HG02571 (cell line): ENCODE data around the gene GPNMB.
A peak's percentile ranks its signal among the peaks of the same experiment; 100 is the strongest.

Experiments
- ATAC-seq: cut with Tn5 transposase; IDR thresholded peaks from one replicate; pipeline ENCODE4 v1.9.1; 2021; ENCODE audit warnings: mild to moderate bottlenecking, moderate library complexity; ENCODE audit not compliant: unreplicated experiment

The GPNMB gene

GRCh38 chr7:23228412-23228811 is 18.2 kb upstream of the GPNMB start:
- no peak for ATAC-seq

GRCh38 chr7:23230641-23231101 is 15.9 kb upstream of the GPNMB start:
- ATAC-seq = no peak

DNA sequence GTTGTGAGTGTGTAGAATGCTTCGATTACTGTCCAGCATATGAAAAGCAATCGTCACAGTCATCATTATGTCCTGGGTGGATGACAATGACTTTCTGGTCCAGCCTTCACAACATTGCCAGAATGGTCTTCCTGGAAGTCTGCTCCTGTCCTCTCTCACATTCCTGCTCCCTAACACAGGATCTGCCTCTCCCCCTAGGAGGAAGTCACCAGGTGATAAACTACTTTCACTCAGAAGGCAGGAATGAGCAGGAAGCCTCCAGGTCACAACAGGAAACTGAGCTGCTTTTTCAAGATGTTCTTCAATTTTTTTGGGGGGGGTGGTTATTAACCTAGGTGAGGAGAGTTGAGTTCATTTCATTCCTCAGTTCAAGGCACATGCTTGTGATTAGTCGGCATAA is 13.6 kb upstream of the GPNMB start:
- no peak for ATAC-seq

DNA sequence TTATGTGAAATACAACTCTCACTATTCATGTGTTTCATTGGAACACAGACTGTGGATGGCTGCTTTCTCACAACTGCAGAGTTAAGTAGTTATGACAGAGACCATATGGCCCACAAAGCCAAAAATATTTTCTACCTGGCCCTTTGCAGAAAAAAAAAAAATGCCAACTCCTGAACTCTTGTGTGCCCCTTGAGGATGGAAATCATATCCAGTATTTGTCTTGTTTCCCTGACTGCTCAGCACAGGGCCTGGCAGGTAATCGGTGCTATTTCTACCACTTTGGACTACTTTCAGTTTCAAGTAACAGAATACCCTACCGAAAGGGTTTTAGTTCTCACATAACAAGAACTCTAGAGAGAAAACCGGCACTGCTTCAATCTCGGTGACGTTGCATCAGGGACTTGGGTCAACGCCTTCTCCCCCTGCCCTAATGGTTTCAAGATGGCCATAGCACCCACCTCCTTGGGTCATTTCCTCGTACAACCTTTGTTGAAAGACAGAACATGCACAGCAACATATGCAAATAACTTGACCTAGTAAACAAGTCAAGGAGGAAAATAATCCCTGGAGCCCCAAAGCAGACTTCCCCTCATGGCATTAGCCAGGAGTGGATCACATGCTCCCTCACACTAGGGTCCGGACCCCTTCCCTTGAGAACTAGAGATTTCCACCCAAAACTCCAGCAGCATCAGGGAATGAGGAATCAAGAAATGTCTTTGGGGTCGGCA is 11.8 kb upstream of the GPNMB start:
- ATAC-seq = peak; percentile 98

DNA sequence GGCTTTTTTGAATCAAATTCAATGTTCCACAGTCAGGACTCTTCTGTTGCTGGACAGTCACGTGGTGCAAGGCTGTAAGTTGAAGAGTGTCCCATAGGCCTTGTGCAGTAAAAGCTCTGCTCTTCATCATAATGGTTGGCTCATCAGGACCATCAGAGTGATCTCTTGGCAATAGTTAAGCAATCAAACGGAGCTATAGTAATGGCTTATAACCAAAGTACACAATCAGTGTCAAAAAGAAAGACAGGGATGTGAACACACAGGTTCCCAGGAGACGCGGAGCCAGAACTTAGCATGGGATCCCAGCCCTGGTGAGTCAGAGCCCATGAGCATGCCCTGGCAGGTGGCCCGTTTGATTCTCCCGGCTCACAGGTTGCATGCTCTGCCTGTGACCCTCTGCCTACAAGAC is 10.8 kb upstream of the GPNMB start:
- ATAC-seq = no peak

DNA sequence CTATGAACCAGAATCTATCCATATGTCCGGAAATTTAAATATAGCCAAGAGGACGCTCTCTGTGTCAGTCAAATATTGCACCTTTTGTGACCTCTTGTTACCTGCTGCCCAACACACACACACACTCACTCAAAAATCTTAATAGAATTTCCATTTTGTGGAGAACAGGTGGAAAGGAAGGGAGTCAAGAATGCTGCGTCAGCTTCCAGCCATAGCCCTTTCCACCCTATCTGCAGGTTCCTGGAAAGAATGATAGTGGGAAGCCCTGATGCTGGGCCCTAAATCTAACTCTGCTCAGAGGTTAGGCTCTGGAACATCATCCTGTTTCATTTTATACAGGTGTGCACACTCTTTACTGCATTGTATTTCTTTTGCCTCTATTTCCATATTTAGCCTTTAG is 9.6 kb upstream of the GPNMB start:
- no peak for ATAC-seq

DNA sequence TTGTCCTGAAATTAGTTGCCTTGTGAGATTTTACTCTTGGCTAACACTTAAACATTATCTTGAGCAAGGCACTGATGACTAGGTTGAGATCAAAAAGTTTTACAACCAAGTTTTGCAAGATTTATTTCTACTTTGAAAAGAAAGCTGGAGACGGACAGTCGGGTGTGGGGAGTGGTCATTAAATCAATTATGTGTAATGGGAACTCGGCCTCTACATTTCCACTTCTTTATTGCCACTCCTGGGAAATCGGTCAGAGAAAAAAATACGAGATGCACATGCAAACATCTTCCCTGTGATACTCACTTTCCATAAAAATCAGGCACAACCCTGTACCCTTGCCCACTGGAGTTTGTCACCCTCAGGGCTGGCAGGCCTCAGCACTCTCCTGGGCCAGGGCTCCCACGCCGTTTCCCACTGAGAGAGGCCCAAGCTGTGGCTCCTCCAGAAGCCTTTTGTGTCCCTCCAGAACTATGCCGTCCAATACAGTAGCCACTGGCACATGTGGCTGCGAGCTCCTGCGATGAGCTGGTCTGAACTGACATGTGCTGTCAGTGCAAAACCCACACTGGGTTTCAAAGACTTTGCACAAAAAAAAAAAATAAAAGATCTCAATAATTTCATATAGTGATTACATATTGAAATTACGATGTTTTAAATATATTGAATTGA is 7.5 kb upstream of the GPNMB start:
- ATAC-seq = no peak

DNA sequence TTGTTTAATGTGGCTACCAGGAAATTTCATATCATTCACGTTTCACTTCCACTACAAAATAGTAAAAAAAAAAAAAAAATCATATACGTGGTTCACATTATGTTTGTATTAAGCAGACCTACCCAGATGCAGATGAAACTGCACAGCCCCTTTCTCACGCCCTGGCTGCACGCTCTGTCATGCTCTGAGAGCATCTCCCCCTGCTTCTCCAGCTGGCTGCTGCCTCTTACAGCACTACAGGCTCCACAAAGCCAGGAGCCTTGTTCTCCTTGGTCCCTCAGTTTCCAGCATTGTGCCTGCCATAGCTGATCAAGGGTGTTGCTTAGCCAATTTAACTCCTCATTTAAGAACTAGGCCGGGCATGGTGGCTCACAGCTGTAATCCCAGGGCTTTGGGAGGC is 6.9 kb upstream of the GPNMB start:
- ATAC-seq = no peak

DNA sequence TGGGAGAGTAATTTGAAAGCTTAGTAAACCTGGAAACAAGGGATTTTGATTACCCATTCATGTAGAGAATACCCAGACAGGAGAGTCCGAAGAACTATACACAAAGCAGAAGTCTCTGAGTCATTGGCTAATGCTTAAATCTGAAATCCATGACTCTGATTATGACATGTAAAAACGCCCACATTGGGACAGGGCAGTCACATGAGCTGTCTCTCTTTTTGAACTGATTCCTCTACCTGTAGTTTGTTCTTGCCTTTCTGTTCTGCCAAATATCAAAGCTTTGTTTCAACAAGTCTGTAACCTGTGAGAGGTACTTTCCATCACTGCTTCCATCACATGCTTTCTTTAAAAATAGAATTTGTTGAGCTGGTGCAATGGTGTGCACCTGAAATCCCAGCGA is 4.3 kb upstream of the GPNMB start:
- no peak for ATAC-seq

DNA sequence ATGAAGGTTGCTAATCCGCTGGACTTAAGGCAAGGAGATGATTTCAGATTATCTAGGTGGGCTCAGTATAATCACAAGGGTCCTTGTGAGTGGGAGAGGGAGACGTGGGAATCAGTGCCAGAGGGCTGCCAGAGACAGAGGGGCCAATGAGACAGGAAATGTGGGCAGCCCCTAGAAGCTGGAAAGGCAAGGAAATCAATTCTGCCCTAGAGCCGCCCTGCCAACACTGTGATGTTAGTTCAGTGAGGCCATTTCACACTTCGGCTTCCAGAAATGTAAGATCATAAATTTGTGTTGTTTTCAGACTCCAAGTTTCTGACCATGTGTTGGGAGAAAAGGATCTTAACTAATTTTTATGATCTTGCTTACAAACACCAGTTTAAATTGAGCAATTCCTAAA is 3.6 kb upstream of the GPNMB start:
- ATAC-seq = no peak

DNA sequence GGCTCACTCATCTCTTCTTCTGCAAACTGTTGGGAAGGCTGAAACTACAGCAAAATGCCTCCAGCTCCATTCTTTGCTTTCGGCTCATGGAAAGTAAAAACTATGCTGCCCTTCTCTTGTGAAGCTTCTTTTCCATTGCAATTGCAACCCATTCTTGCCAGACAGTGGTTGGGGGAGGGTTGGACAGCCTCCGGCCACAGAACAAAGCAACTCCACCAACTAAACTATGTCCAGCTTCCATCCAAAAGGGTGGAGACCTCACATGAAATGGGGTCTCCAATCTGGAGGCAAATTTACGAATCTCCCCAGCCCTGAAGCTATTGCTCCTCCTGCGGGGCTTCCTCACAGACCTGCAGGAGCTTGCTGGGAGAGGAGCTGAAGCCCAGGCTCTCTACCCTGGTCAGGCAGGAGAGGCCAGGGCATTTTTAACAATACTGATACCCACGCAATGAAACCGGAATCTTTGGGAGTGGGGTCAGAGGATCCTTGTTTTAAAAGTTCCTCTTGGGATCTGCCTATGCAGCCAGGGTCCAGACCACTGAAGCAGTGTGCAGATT is 549 bp downstream of the GPNMB start:
- no peak for ATAC-seq

- ATAC-seq = no peak
Observed at GRCh38 chr7:23247603-23248335, 1.2 kb downstream of the GPNMB start.

DNA sequence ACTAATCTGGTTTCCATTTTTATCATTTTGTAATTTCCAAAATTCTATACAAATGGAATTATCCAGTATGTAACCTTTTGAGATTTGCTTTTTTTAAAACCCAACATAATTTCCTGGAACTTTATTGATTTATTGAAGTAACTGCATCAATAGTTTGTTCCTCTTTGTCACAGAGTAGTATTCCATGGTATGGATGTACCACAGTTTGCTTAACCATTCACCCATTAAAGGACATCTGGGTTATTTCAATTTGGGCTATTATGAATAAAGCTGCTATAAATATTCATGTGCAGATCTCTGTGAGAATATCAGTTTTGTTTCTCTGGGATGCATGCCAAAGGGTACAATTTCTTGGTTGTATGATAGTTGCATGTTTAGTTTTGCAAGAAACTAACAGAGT is 2.9 kb downstream of the GPNMB start:
- no peak for ATAC-seq

DNA sequence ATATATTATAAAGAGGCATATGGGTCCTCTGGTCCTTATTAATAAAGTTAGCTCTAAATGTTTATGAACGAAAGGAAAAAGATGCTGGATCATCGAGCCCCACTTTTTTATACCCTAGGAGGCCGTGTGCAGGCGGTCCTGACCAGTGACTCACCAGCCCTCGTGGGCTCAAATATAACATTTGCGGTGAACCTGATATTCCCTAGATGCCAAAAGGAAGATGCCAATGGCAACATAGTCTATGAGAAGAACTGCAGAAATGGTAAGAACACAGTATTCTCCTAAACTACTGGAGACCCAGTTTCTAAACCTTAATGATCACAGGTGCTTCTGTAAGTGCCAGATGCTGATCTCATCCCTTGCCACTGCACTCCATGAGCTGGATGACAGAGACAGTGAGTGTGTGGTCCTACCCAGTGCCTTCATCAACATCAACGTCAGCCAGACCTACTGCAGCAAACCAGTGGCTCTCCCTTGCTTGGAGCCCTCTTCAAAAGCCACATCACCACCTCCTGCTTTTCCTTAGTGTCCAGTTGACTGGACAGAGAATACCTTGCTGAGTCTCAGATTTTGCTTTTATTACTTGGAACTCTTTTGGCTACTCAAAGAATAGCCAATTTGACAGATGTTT is 7.6 kb downstream of the GPNMB start:
- no peak for ATAC-seq

GRCh38 chr7:23256731-23257130 is 10.2 kb downstream of the GPNMB start:
- no peak for ATAC-seq

DNA sequence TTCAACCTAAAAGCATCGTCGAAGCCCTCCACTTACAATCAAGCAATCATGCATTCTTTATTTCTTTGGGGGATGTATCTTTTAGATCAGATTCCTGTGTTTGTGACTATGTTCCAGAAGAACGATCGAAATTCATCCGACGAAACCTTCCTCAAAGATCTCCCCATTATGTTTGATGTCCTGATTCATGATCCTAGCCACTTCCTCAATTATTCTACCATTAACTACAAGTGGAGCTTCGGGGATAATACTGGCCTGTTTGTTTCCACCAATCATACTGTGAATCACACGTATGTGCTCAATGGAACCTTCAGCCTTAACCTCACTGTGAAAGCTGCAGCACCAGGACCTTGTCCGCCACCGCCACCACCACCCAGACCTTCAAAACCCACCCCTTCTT is 13.8 kb downstream of the GPNMB start:
- ATAC-seq = no peak

GRCh38 chr7:23261843-23262452 is 15.4 kb downstream of the GPNMB start:
- ATAC-seq = peak; percentile 80

- no peak for ATAC-seq
Observed at GRCh38 chr7:23264916-23265458, 18.4 kb downstream of the GPNMB start.

- ATAC-seq = no peak
Observed at GRCh38 chr7:23266918-23267317, 20.3 kb downstream of the GPNMB start.

GRCh38 chr7:23267357-23267756 is 20.8 kb downstream of the GPNMB start:
- ATAC-seq = no peak
